CD14-positive monocyte (primary cell): ENCODE measurements around the gene HOXB8. TPM values are rescaled to one million over a fixed set of nuclear protein-coding genes. Genes with fewer than 3 reads are reported as not detected.

Source experiments
- DNase-seq, 3 donors: peaks; one replicate each; pipeline ENCODE4 v3.0.0-alpha.2; 2011 to 2022
- H2AFZ ChIP-seq: 2 replicates; pipeline ENCODE4 v1.6.0; 2012; ENCODE audit warnings: mild to moderate bottlenecking, low read depth, low read length, inconsistent platforms; ENCODE audit not compliant: insufficient read depth, poor library complexity, severe bottlenecking
- H3K27ac ChIP-seq, 2 donors: 1 replicate in 1 of 2; 2 replicates in 1 of 2; pipeline ENCODE4 v1.5.1; 2012 to 2013; ENCODE audit warnings: low read length in 2 of 2, control low read depth in 1 of 2, inconsistent platforms in 1 of 2, low read depth in 1 of 2, mild to moderate bottlenecking in 1 of 2
- H3K27me3 ChIP-seq, 2 donors: one replicate each; pipeline versions ENCODE4 v1.6.0 to v1.6.1; 2011 to 2013; ENCODE audit warnings: low read length in 2 of 2; ENCODE audit not compliant: control insufficient read depth in 2 of 2, insufficient read depth in 2 of 2
- H3K36me3 ChIP-seq, 2 donors: replicated peaks in 1 of 2; 1 replicate in 1 of 2; 2 replicates in 1 of 2; pipeline versions ENCODE4 v1.5.1 to v1.6.1; 2012 to 2013; ENCODE audit warnings: low read length in 2 of 2, control low read depth in 1 of 2, inconsistent platforms in 1 of 2, mild to moderate bottlenecking in 1 of 2; ENCODE audit not compliant: insufficient read depth in 2 of 2, control insufficient read depth in 1 of 2
- H3K4me1 ChIP-seq, 2 donors: 1 replicate in 1 of 2; 2 replicates in 1 of 2; pipeline versions ENCODE4 v1.5.1 to v1.6.1; 2012 to 2013; ENCODE audit warnings: low read length in 2 of 2, control low read depth in 1 of 2, inconsistent platforms in 1 of 2, mild to moderate bottlenecking in 1 of 2, moderate library complexity in 1 of 2; ENCODE audit not compliant: insufficient read depth in 2 of 2, control insufficient read depth in 1 of 2
- H3K4me2 ChIP-seq: replicated peaks from 2 replicates; pipeline ENCODE3; 2012; ENCODE audit warnings: low read length, moderate library complexity, mild to moderate bottlenecking; ENCODE audit not compliant: poor library complexity, severe bottlenecking; ENCODE audit errors: extremely low read depth
- H3K4me3 ChIP-seq, 3 experiments: fragments of 200-600 bp in 1 of 3; sonication (generic) in 1 of 3; replicated peaks in 1 of 3; 1 replicate in 2 of 3; 2 replicates in 1 of 3; pipeline ENCODE4 v1.5.1; 2011 to 2013; ENCODE audit warnings: low read length in 3 of 3, mild to moderate bottlenecking in 3 of 3, control low read depth in 2 of 3, low read depth in 2 of 3, inconsistent platforms in 1 of 3, moderate library complexity in 1 of 3
- H3K79me2 ChIP-seq: 2 replicates; pipeline ENCODE4 v1.6.0; 2012; ENCODE audit warnings: mild to moderate bottlenecking, control low read depth, inconsistent platforms, low read length, moderate library complexity; ENCODE audit not compliant: insufficient read depth
- H3K9ac ChIP-seq: 2 replicates; pipeline ENCODE4 v1.6.0; 2017; ENCODE audit warnings: low read length, mild to moderate bottlenecking; ENCODE audit not compliant: insufficient read depth, poor library complexity, severe bottlenecking
- H3K9me3 ChIP-seq, 2 donors: replicated peaks in 1 of 2; 1 replicate in 1 of 2; 2 replicates in 1 of 2; pipeline versions ENCODE4 v1.5.1 to v1.6.1; 2012 to 2013; ENCODE audit warnings: low read length in 2 of 2, control low read depth in 1 of 2; ENCODE audit not compliant: control insufficient read depth in 1 of 2, insufficient read depth in 1 of 2
- H4K20me1 ChIP-seq: 2 replicates; pipeline ENCODE4 v1.6.0; 2012; ENCODE audit warnings: mild to moderate bottlenecking, low read length, control low read depth, moderate library complexity; ENCODE audit not compliant: insufficient read depth
- H3K27ac Mint-ChIP-seq, 7 donors: one replicate each; pipeline ENCODE4 v1.8.0; 2020; ENCODE audit warnings: mild to moderate bottlenecking in 7 of 7, mixed read lengths in 7 of 7, moderate library complexity in 6 of 7, inconsistent platforms in 2 of 7
- H3K27me3 Mint-ChIP-seq, 3 donors: one replicate each; pipeline ENCODE4 v1.8.0; 2021 to 2022; ENCODE audit warnings: low read depth in 3 of 3, mild to moderate bottlenecking in 3 of 3, mixed read lengths in 3 of 3, moderate library complexity in 3 of 3, inconsistent platforms in 1 of 3
- H3K36me3 Mint-ChIP-seq, 2 donors: one replicate each; pipeline ENCODE4 v1.8.0; 2020; ENCODE audit warnings: mixed read lengths in 2 of 2, inconsistent platforms in 1 of 2, mild to moderate bottlenecking in 1 of 2
- H3K4me1 Mint-ChIP-seq: one replicate; pipeline ENCODE4 v1.8.0; 2020; ENCODE audit warnings: mild to moderate bottlenecking, mixed read lengths
- H3K4me3 Mint-ChIP-seq, 2 donors: one replicate each; pipeline ENCODE4 v1.8.0; 2020; ENCODE audit warnings: mild to moderate bottlenecking in 2 of 2, mixed read lengths in 2 of 2, moderate library complexity in 1 of 2
- H3K9me3 Mint-ChIP-seq, 7 donors: one replicate each; pipeline ENCODE4 v1.8.0; 2020 to 2022; ENCODE audit warnings: mixed read lengths in 7 of 7, mild to moderate bottlenecking in 6 of 7, moderate library complexity in 6 of 7, inconsistent platforms in 2 of 7
- WGBS: methylation state at CpG from one replicate; pipeline ENCODE4 v1.1.5; 2013; ENCODE audit warnings: missing lambda C conversion rate; ENCODE audit not compliant: insufficient coverage; 5-methylcytosine and 5-hydroxymethylcytosine counted together
- intact Hi-C, 2 donors: fragments of 100-400 bp; cut with micrococcal nuclease; formaldehyde crosslinking; loops; one replicate each; pipeline versions ENCODE4 v1.15.0 to v1.15.1; 2023
- polyA plus RNA-seq, 3 donors: library from polyadenylated mRNA; depleted of rRNA in 1 of 3; unstranded in 2 of 3; stranded (reverse) in 1 of 3; fragments of 300-500 nt in 2 of 3; fragments of >200 nt in 1 of 3; fragmentation: Illumina TruSeq in 2 of 3; gene quantifications; 1 replicate in 2 of 3; 2 replicates in 1 of 3; pipeline ENCODE4 v1.2.3, GENCODE V29; 2012 to 2021
- TF ChIP-seq, protein P1 (sequence below): fragments of 200-600 bp; IDR thresholded peaks from one replicate; pipeline ENCODE4 v1.8.0; 2022; ENCODE audit warnings: antibody characterized with exemption, mild to moderate bottlenecking

HOXB8 gene
- polyA plus RNA-seq, 3 donors: not detected

DNA sequence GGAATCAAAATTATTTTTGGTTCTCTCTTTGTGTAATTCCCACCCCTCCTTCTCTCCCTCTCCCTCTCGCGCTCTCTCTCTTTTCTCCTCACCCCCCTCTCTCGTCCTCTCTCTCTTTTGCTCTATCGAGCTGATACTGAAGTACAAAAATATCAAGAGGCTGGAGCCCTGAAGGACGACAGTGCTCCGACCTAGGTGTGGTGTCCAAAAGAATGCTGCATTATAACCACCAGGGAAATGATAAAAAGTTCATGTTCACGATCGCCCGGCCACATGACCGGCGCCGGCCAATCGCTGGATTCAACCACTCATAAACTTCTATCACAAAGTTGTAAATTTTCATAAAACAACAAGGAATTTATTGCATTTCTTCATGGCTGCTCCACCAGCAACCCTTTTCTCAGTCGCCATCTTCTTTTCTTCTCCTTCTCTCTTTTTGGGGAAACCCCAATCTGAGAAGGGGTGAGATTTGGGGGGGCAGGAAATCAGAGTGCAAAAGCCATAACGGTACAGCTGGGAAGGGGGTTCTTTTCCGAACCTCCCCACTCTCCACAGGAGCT, 10.2 kb downstream of the HOXB8 start, which contains the start of gene HOXB6:
HOXB6 (minus strand) TSS at position 217 of the 560 bp plus-strand sequence. CDS start 6,836 bp downstream, outside the sequence.
- Histone ChIP-seq H3K9ac (no peak within 1 kb of the TSS), H3K4me2 (no peak within 1 kb of the TSS), H2AFZ (no peak within 1 kb of the TSS), H3K9me3 (peaks cover 0 to 38% of the 10 kb centered on the region in 2 donors), H3K4me3 (no peak within 1 kb of the TSS), H3K79me2 (no peaks in the 10 kb centered on the region), H4K20me1 (no peaks in the 10 kb centered on the region), H3K27me3 (peaks cover 66 to 99% of the 10 kb centered on the region in 2 donors), H3K4me1 (peaks cover under 1 to 1% of the 10 kb centered on the region in 2 donors), H3K27ac (no peak within 1 kb of the TSS), H3K36me3 (no peaks in the 10 kb centered on the region)
- Mint-ChIP-seq H3K36me3 (peaks cover 0 to 8% of the 10 kb centered on the region in 2 donors), H3K4me3 (peak within 1 kb of the TSS in 1 of 2 donors; percentile 79), H3K27me3 (peaks cover 90 to 98% (median 96%) of the 10 kb centered on the region in 3 donors), H3K4me1 (peaks cover 14% of the 10 kb centered on the region), H3K9me3 (peaks cover 0 to 25% (median 9%) of the 10 kb centered on the region in 7 donors), H3K27ac (no peak within 1 kb of the TSS)
- no peak for DNase-seq
- TF ChIP-seq, protein P1, sequence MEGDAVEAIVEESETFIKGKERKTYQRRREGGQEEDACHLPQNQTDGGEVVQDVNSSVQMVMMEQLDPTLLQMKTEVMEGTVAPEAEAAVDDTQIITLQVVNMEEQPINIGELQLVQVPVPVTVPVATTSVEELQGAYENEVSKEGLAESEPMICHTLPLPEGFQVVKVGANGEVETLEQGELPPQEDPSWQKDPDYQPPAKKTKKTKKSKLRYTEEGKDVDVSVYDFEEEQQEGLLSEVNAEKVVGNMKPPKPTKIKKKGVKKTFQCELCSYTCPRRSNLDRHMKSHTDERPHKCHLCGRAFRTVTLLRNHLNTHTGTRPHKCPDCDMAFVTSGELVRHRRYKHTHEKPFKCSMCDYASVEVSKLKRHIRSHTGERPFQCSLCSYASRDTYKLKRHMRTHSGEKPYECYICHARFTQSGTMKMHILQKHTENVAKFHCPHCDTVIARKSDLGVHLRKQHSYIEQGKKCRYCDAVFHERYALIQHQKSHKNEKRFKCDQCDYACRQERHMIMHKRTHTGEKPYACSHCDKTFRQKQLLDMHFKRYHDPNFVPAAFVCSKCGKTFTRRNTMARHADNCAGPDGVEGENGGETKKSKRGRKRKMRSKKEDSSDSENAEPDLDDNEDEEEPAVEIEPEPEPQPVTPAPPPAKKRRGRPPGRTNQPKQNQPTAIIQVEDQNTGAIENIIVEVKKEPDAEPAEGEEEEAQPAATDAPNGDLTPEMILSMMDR: no peak
- intact Hi-C loops: no loop called here
- WGBS: 52% methylated on average over 9 of the region's 16 CpGs

DNA sequence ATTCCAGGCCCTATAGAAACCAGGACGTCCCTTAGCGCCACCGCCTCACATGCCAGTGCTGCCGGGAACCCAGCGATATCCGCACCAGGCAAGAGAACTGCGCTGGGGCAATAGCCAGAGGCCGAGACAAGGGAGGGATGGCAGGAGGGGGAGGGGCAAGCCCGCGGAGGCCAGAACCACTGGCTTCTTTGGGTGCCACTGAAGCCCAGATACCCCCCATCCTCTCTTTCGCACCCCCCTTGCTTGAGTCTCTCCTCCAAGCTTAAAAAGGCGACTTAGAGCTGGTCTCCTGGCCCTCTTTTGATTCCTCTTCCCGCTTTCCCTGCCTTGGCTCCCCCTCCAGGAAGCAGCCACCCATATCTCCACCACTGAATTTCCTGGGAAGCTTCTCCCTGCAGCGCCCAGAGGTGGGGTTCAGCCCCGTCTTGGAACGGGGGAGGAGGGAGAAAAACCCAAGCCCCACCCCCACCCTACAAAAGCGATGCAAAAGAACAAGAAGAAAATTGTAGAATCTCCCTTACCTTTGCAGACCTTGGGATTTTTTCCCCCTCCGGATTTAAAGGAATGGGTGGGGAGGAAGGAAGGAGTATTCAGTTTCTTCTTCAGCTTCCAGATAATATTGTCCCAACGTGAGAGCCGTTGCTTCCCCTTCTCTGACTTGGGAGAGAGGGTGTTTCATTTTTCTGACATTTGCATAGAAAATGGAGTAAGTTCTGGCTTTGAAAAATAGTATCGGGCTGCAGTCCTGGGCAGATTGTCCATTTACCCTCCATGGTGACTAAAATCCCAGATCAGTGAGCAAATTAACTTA, 10.9 kb downstream of the HOXB8 start:
- DNase-seq: no peak
- peaks cover 0 to 42% of the 10 kb centered on the region in 2 donors for H3K9me3 ChIP-seq
- H3K4me3 ChIP-seq: no peak overlapping the region
- intact Hi-C loops: no loop called here
- H3K27me3 Mint-ChIP-seq: peaks cover 90 to 98% (median 96%) of the 10 kb centered on the region in 3 donors
- peaks cover 0 to 25% (median 7%) of the 10 kb centered on the region in 7 donors for H3K9me3 Mint-ChIP-seq
- peak overlapping the region in 1 of 2 donors; percentile 79 for H3K4me3 Mint-ChIP-seq
- H3K36me3 Mint-ChIP-seq: peaks cover 0 to 8% of the 10 kb centered on the region in 2 donors
- no peaks in the 10 kb centered on the region for H4K20me1 ChIP-seq
- no peaks in the 10 kb centered on the region for H3K36me3 ChIP-seq
- no peak overlapping the region for H3K4me2 ChIP-seq
- H3K79me2 ChIP-seq: no peaks in the 10 kb centered on the region
- H2AFZ ChIP-seq: no peak overlapping the region
- no peak overlapping the region for H3K27ac Mint-ChIP-seq
- peaks cover 14% of the 10 kb centered on the region for H3K4me1 Mint-ChIP-seq
- TF ChIP-seq, protein P1: no peak
- no peaks in the 10 kb centered on the region for H3K4me1 ChIP-seq
- WGBS: 61% methylated on average over 8 of the region's 21 CpGs
- H3K27me3 ChIP-seq: peaks cover 66 to 99% of the 10 kb centered on the region in 2 donors
- no peak overlapping the region for H3K27ac ChIP-seq
- no peak overlapping the region for H3K9ac ChIP-seq
